Upper lobe of left lung (tissue), 4 donors: Measurements from ENCODE around the gene FSTL5.

ENCODE experiments used
- POLR2A ChIP-seq, 4 donors: fragments of 450-650 bp; IDR thresholded peaks; one replicate each; pipeline ENCODE4 v1.5.1; 2016 to 2017; ENCODE audit warnings: antibody characterized with exemption in 4 of 4, mild to moderate bottlenecking in 2 of 4
- POLR2AphosphoS5 ChIP-seq, 2 donors: sonication (generic); formaldehyde crosslinking; IDR thresholded peaks; one replicate each; pipeline ENCODE4 v1.5.1; 2017; ENCODE audit warnings: antibody characterized with exemption in 2 of 2
- TF ChIP-seq, protein P1 (sequence below), 6 experiments: fragments of 450-650 bp in 4 of 6; fragments of 200-600 bp in 2 of 6; sonication (generic) in 2 of 6; IDR thresholded peaks; one replicate each; pipeline ENCODE4 v1.5.1; 2016 to 2019; ENCODE audit warnings: antibody characterized with exemption in 6 of 6

DNA sequence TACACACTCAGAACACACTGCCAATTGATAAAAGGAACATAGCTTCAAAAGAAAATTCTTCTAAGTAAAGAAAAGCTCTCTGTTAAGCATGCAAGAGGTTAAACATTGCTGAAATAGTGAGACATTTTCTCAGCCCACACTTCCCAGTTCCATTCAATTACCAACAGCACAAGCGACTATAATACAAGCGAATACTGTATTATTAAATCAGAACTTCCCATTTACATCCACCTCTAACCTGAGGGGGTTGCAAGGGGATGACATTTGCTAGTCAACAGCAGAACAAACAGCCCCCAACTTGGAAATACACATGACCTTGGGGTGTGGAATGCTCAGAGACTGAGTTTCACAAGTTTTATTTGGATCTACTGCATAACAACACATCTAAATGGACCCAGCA is 1.1 kb downstream of the FSTL5 start:
- no peak for TF ChIP-seq POLR2A (IDR thresholded peaks at IDR 0.05)
- TF ChIP-seq POLR2AphosphoS5 (IDR thresholded peaks at IDR 0.05): no peak
- TF ChIP-seq, protein P1, sequence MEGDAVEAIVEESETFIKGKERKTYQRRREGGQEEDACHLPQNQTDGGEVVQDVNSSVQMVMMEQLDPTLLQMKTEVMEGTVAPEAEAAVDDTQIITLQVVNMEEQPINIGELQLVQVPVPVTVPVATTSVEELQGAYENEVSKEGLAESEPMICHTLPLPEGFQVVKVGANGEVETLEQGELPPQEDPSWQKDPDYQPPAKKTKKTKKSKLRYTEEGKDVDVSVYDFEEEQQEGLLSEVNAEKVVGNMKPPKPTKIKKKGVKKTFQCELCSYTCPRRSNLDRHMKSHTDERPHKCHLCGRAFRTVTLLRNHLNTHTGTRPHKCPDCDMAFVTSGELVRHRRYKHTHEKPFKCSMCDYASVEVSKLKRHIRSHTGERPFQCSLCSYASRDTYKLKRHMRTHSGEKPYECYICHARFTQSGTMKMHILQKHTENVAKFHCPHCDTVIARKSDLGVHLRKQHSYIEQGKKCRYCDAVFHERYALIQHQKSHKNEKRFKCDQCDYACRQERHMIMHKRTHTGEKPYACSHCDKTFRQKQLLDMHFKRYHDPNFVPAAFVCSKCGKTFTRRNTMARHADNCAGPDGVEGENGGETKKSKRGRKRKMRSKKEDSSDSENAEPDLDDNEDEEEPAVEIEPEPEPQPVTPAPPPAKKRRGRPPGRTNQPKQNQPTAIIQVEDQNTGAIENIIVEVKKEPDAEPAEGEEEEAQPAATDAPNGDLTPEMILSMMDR (IDR thresholded peaks at IDR 0.05): no peak
